SW 1271 (cell line): ENCODE results near the gene E4F1.

ENCODE experiments used
- DNase-seq, 2 experiments: peaks; one replicate each; lab custom pipeline; 2025; lab: John Stamatoyannopoulos, UW

E4F1 gene

GRCh38 chr16:2275476-2276367, 52.3 kb downstream of the E4F1 start:
- no peak for DNase-seq

- no peak for DNase-seq
Measured at GRCh38 chr16:2276368-2277195, 53.2 kb downstream of the E4F1 start.

- no peak for DNase-seq
Measured at GRCh38 chr16:2277466-2278271, 54.3 kb downstream of the E4F1 start.

- no peak for DNase-seq
Measured at GRCh38 chr16:2278272-2278608, 54.8 kb downstream of the E4F1 start.

- no peak for DNase-seq
Measured at GRCh38 chr16:2278956-2279800, 55.8 kb downstream of the E4F1 start.

- no peak for DNase-seq
Measured at GRCh38 chr16:2280461-2280860, 57.1 kb downstream of the E4F1 start.

GRCh38 chr16:2280981-2281542, 57.7 kb downstream of the E4F1 start:
- no peak for DNase-seq

GRCh38 chr16:2282262-2282661, 58.9 kb downstream of the E4F1 start:
- DNase-seq, result no peak

- DNase-seq, result no peak
Measured at GRCh38 chr16:2282866-2283555, 59.6 kb downstream of the E4F1 start.

GRCh38 chr16:2284001-2284770, 60.8 kb downstream of the E4F1 start:
- DNase-seq, result no peak

GRCh38 chr16:2284797-2285576, 61.6 kb downstream of the E4F1 start:
- no peak for DNase-seq
